GM12878 (cell line): ENCODE measurements around the gene PPIP5K1. TPM values are rescaled to one million over a fixed set of nuclear protein-coding genes. Genes with fewer than 3 reads are reported as not detected.

ENCODE experiments used
- ATAC-seq: fragments of 200-7000 bp; cut with Tn5 transposase; 3 replicates; pipeline ENCODE4 v1.9.1; 2020; ENCODE audit warnings: mild to moderate bottlenecking, moderate library complexity
- BruUV-seq: library from RNA; stranded (reverse); fragments of 400-500 nt; replicated peaks from 2 replicates; lab custom pipeline; 2021; lab: Mats Ljungman, UMichigan
- CTCF ChIA-PET: fragments of 300-600 bp; sonication (Branson Sonifier 250); formaldehyde crosslinking; extraction: SDS; loops from one replicate; lab custom pipeline; 2021; ENCODE audit warnings: inconsistent platforms; lab: Yijun Ruan, JAX
- POLR2A ChIA-PET: fragments of 350-600 bp; formaldehyde crosslinking; extraction: SDS; loops from one replicate; lab custom pipeline; 2021; ENCODE audit warnings: inconsistent platforms; lab: Charles Lee
- RAD21 ChIA-PET: fragments of 300-600 bp; sonication (Branson Sonifier 250); formaldehyde crosslinking; loops from one replicate; lab custom pipeline; 2023; ENCODE audit warnings: antibody characterized with exemption; ENCODE audit not compliant: unreplicated experiment; lab: Charles Lee
- SMC1A ChIA-PET: fragments of 300-600 bp; sonication (Branson Sonifier 250); formaldehyde crosslinking; loops from one replicate; lab custom pipeline; 2023; ENCODE audit not compliant: unreplicated experiment, uncharacterized antibody; lab: Charles Lee
- DNase-seq: peaks from one replicate; pipeline ENCODE4 v3.0.0-alpha.2; 2011; ENCODE audit warnings: low read depth, low spot score
- FAIRE-seq: peaks from 3 replicates; lab custom pipeline; 2011; peaks lifted over from hg19 to GRCh38; lab: Jason Lieb, UNC
- H2AFZ ChIP-seq: 2 replicates; pipeline ENCODE4 v1.6.0; 2011; ENCODE audit warnings: low read depth, low read length, control low read depth; ENCODE audit not compliant: control insufficient read depth
- H3K27ac ChIP-seq: 2 replicates; pipeline ENCODE4 v1.5.1; 2011; ENCODE audit warnings: control low read depth; ENCODE audit not compliant: control insufficient read depth, insufficient read depth
- H3K27me3 ChIP-seq, 2 experiments: replicated peaks in 1 of 2; 2 replicates each; pipeline versions ENCODE4 v1.6.0 to v1.6.1; 2011; ENCODE audit warnings: low read length in 1 of 2; ENCODE audit not compliant: control insufficient read depth in 2 of 2, insufficient read depth in 2 of 2
- H3K36me3 ChIP-seq, 2 experiments: 2 replicates each; pipeline ENCODE4 v1.5.1; 2011; ENCODE audit warnings: low read length in 1 of 2; ENCODE audit not compliant: control insufficient read depth in 2 of 2, insufficient read depth in 2 of 2
- H3K4me1 ChIP-seq: 2 replicates; pipeline ENCODE4 v1.6.1; 2011; ENCODE audit warnings: mild to moderate bottlenecking, low read length, moderate library complexity, mixed read lengths; ENCODE audit not compliant: control insufficient read depth, insufficient read depth
- H3K4me2 ChIP-seq: 2 replicates; pipeline ENCODE4 v1.6.0; 2011; ENCODE audit warnings: control low read depth; ENCODE audit not compliant: control insufficient read depth, insufficient read depth
- H3K4me3 ChIP-seq: fragments of 200-600 bp; sonication (generic); 2 replicates; pipeline ENCODE4 v1.5.1; 2016
- H3K79me2 ChIP-seq: 2 replicates; pipeline ENCODE4 v1.6.0; 2011; ENCODE audit warnings: low read length; ENCODE audit not compliant: control insufficient read depth, insufficient read depth
- H3K9ac ChIP-seq: 2 replicates; pipeline ENCODE4 v1.8.0; 2011; ENCODE audit warnings: low read length, control low read depth, mixed read lengths; ENCODE audit not compliant: control insufficient read depth, insufficient read depth
- H3K9me3 ChIP-seq: replicated peaks from 3 replicates; pipeline ENCODE4 v1.5.1; 2011; ENCODE audit warnings: mild to moderate bottlenecking, low read length; ENCODE audit not compliant: control insufficient read depth, insufficient read depth
- H4K20me1 ChIP-seq: 2 replicates; pipeline ENCODE4 v1.6.0; 2011; ENCODE audit not compliant: control insufficient read depth, insufficient read depth
- BHLHE40 ChIP-seq, 2 experiments: fragments of 450-650 bp in 1 of 2; IDR thresholded peaks; 2 replicates each; pipeline ENCODE4 v1.6.1; 2011 to 2017; ENCODE audit warnings: low read depth in 2 of 2, borderline replicate concordance in 1 of 2, improper control_type of control experiment in 1 of 2, low read length in 1 of 2, mild to moderate bottlenecking in 1 of 2
- CHD1 ChIP-seq: IDR thresholded peaks from 2 replicates; pipeline ENCODE4 v1.6.1; 2012; ENCODE audit warnings: low read depth, low read length, improper control_type of control experiment
- CHD2 ChIP-seq: IDR thresholded peaks from 2 replicates; pipeline ENCODE4 v1.6.1; 2011; ENCODE audit warnings: low read depth, low read length, improper control_type of control experiment, borderline replicate concordance
- CUX1 ChIP-seq: IDR thresholded peaks from 2 replicates; pipeline ENCODE4 v1.6.1; 2012; ENCODE audit warnings: improper control_type of control experiment, low read depth, low read length; ENCODE audit not compliant: insufficient replicate concordance
- IKZF2 ChIP-seq, 2 experiments: fragments of 450-650 bp; IDR thresholded peaks; 2 replicates each; pipeline ENCODE4 v1.6.1; 2017; ENCODE audit warnings: mild to moderate bottlenecking in 2 of 2, moderate library complexity in 2 of 2
- JUND ChIP-seq: IDR thresholded peaks from 2 replicates; pipeline ENCODE4 v1.6.1; 2012; ENCODE audit warnings: low read depth, mild to moderate bottlenecking, low read length, improper control_type of control experiment, moderate library complexity
- MYB ChIP-seq: fragments of 150-350 bp; IDR thresholded peaks from 2 replicates; pipeline ENCODE4 v1.6.1; 2014; ENCODE audit warnings: mild to moderate bottlenecking, low read depth, low read length, borderline replicate concordance
- NKRF ChIP-seq: fragments of 450-650 bp; conservative IDR thresholded peaks from 2 replicates; pipeline ENCODE4 v1.6.1; 2017; ENCODE audit warnings: mild to moderate bottlenecking, moderate library complexity
- NR2C2 ChIP-seq: IDR thresholded peaks from 2 replicates; pipeline ENCODE4 v1.6.1; 2011; ENCODE audit warnings: borderline replicate concordance, low read depth; ENCODE audit not compliant: control insufficient read depth, insufficient read length
- PKNOX1 ChIP-seq: fragments of 450-650 bp; IDR thresholded peaks from 2 replicates; pipeline ENCODE4 v1.6.1; 2016; ENCODE audit warnings: mild to moderate bottlenecking
- POU2F2 ChIP-seq: IDR thresholded peaks from 3 replicates; pipeline ENCODE4 v1.6.1; 2011; ENCODE audit warnings: low read depth, mild to moderate bottlenecking, low read length, borderline replicate concordance
- RCOR1 ChIP-seq: conservative IDR thresholded peaks from 2 replicates; pipeline ENCODE4 v1.6.1; 2012; ENCODE audit warnings: low read depth, low read length, improper control_type of control experiment
- RFX5 ChIP-seq: IDR thresholded peaks from 2 replicates; pipeline ENCODE4 v1.6.1; 2011; ENCODE audit warnings: low read depth, low read length, improper control_type of control experiment
- TCF3 ChIP-seq: IDR thresholded peaks from 2 replicates; pipeline ENCODE4 v1.6.1; 2012; ENCODE audit warnings: low read depth, mild to moderate bottlenecking, low read length, borderline replicate concordance; ENCODE audit not compliant: insufficient read depth
- ZNF217 ChIP-seq: fragments of 450-650 bp; IDR thresholded peaks from 2 replicates; pipeline ENCODE4 v1.6.1; 2017; ENCODE audit warnings: antibody characterized with exemption, mild to moderate bottlenecking
- WGBS: methylation state at CpG from one replicate; pipeline ENCODE4 v1.1.6; 2016; ENCODE audit warnings: low lambda C conversion rate; ENCODE audit not compliant: insufficient replicate concordance, insufficient coverage; ENCODE audit errors: missing lambda C conversion rate; 5-methylcytosine and 5-hydroxymethylcytosine counted together
- in situ Hi-C: fragments of 300-500 bp; cut with MboI; formaldehyde crosslinking; loops from 9 replicates; pipeline ENCODE4 v1.14.3; 2018; ENCODE audit warnings: mixed read lengths
- intact Hi-C: fragments of 100-400 bp; cut with micrococcal nuclease; formaldehyde crosslinking; loops from one replicate; pipeline ENCODE4 v1.14.2; 2022; ENCODE audit not compliant: unreplicated experiment
- polyA plus RNA-seq, 11 experiments: library from polyadenylated mRNA; depleted of rRNA in 4 of 11; unstranded in 6 of 11; stranded (reverse) in 5 of 11; fragments of >200 nt; fragmentation: Nextera tagmentation in 4 of 11; fragmentation: Illumina TruSeq in 1 of 11; extraction: Ambion mirVana in 4 of 11; extraction: Trizol in 1 of 11; gene quantifications; 1 replicate in 1 of 11; 2 replicates in 10 of 11; pipeline versions ENCODE4 v1.2.1 to v1.2.3, GENCODE V29; 2011 to 2016; ENCODE audit warnings: inconsistent platforms in 2 of 11, missing spikeins in 2 of 11, low read depth in 1 of 11
- total RNA-seq, 4 experiments: library from RNA; depleted of rRNA in 3 of 4; stranded (reverse); fragments of >200 nt in 3 of 4; fragmentation: Illumina TruSeq in 1 of 4; extraction: Trizol in 1 of 4; gene quantifications; 2 replicates each; pipeline versions ENCODE4 v1.2.1 to v1.2.3, GENCODE V29; 2013 to 2021

The PPIP5K1 gene
- total and polyA plus RNA-seq, 10 of the 15 experiments (the other 5 are each of a cell fraction or from before 2014, with no cell fraction given), result 2.5 to 54.4 (median 19.4) TPM

- Histone ChIP-seq H3K4me1 (no peaks in the 10 kb centered on the region), H3K79me2 (no peaks in the 10 kb centered on the region), H2AFZ (no peak overlapping the region), H3K27me3 (no peaks in the 10 kb centered on the region), H3K9ac (no peak overlapping the region), H3K36me3 (peaks cover 0 to 2% of the 10 kb centered on the region in 2 experiments; a peak in 1 of 4 replicates), H4K20me1 (no peaks in the 10 kb centered on the region), H3K4me3 (no peak overlapping the region), H3K27ac (no peak overlapping the region), H3K4me2 (no peak overlapping the region), H3K9me3 (no peaks in the 10 kb centered on the region)
- FAIRE-seq, result no peak
- intact Hi-C loops, result no loop called here
- in situ Hi-C loops, result no loop called here
- WGBS, result 88% methylated on average over 10 of the region's 10 CpGs
- ATAC-seq, result no peak
- BruUV-seq, result TSS peak; percentile 53
- CTCF ChIA-PET, result interaction anchor here (1.5 kb wide), 1 partner anchor 36 kb away, joined by 4 read pairs; no protein-coding TSS in a partner anchor
- RAD21 ChIA-PET, result no interaction called here
- POLR2A ChIA-PET, result no interaction called here
- SMC1A ChIA-PET, result no interaction called here
- DNase-seq, result no peak
- TF ChIP-seq PKNOX1, result no peak
- TF ChIP-seq TCF3, result no peak
- no peak for TF ChIP-seq RCOR1
- no peak for TF ChIP-seq BHLHE40 (IDR thresholded peaks at IDR 0.05; ENCODE audit: borderline replicate concordance in 1 of 2, low read depth in 2 of 2, low read length in 1 of 2)
- TF ChIP-seq NR2C2, result no peak
- TF ChIP-seq CHD1, result no peak
- TF ChIP-seq ZNF217, result no peak
- no peak for TF ChIP-seq JUND
- no peak for TF ChIP-seq IKZF2 (IDR thresholded peaks at IDR 0.05)
- TF ChIP-seq CHD2, result no peak
- TF ChIP-seq RFX5, result no peak
- TF ChIP-seq MYB, result no peak
- TF ChIP-seq CUX1, result no peak
- TF ChIP-seq NKRF, result no peak
- no peak for TF ChIP-seq POU2F2
Observed at GRCh38 chr15:43550527-43551363, 39.3 kb downstream of the PPIP5K1 start.
